ENCODE measurements around the gene HECTD1. TPM values are rescaled to one million over a fixed set of nuclear protein-coding genes. Genes with fewer than 3 reads are reported as not detected.
"Not testable (repeated sequence)": the region's sequence is repeated elsewhere in the genome, so short reads cannot be mapped to it uniquely, and the experiment has no call there.

The HECTD1 gene
- polyA plus RNA-seq, 1 donor: 94.9 TPM

DNA sequence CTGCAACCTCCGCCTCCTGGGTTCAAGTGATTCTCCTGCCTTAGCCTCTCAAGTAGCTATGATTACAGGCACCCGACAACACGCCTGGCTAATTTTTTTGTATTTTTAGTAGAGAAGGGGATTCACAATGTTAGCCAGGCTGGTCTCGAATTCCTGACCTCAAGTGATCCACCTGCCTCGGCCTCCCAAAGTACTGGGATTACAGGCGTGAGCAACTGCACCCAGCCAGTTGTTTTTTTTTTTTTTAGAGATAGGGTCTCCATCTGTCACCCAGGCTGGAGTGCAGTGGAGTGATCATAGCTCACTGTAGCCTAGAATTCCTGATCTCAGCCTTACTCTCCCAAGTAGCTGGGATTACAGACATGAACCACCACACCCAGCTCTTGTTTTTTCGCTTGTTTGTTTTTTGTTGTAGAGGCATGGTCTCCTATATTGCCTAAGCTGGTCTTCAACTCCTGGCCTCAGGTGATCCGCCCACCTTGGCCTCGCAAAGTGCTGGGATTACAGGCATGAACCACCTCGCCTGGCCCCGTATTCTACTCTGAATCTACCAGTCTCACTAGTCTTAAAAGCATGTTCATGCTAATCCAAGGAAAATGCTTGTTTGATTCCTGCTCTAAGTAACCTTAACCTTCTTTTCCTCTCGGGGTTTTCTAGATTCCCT is 149.8 kb downstream of the HECTD1 start:
- no peak for DNase-seq
- peaks cover 19% of the 10 kb centered on the region for H3K4me1 ChIP-seq (ENCODE audit: control insufficient read depth, insufficient read depth, low read length)
- H3K36me3 ChIP-seq (ENCODE audit: control insufficient read depth, insufficient read depth, low read length): no peaks in the 10 kb centered on the region
- no peak overlapping the region for H3K27ac ChIP-seq (ENCODE audit: low read length)
- H3K9me3 ChIP-seq (ENCODE audit: control insufficient read depth, low read depth, low read length): no peaks in the 10 kb centered on the region
- 100% methylated on average over 2 of the region's 12 CpGs for WGBS (ENCODE audit: insufficient coverage, low lambda C conversion rate)
- no peaks in the 10 kb centered on the region for H3K27me3 ChIP-seq (ENCODE audit: control insufficient read depth, insufficient read depth, low read length)
- H3K4me3 ChIP-seq (ENCODE audit: low read length): no peak overlapping the region

DNA sequence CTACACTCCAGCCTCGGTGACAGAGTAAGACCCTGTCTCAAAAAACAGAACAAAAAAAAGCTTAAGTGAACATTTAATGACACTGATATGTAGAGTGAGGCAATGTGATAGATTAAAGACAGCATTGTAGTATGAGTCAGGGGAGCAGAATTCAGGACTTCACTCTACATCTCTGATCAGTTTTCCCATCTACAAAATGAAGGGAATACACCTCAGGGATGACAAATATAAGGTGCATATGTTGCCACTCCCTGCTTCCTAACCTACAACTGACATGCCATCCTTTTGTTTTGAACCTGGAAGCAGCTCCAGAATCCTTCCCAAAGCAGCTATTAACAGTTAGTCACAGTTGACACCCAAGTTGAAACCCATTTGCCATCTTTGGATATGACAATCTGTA is 150.6 kb downstream of the HECTD1 start:
- Histone ChIP-seq H3K9me3 (ENCODE audit: control insufficient read depth, low read depth, low read length) (no peaks in the 10 kb centered on the region), H3K4me3 (ENCODE audit: low read length) (no peak overlapping the region), H3K4me1 (ENCODE audit: control insufficient read depth, insufficient read depth, low read length) (peaks cover 19% of the 10 kb centered on the region), H3K36me3 (ENCODE audit: control insufficient read depth, insufficient read depth, low read length) (no peaks in the 10 kb centered on the region), H3K27me3 (ENCODE audit: control insufficient read depth, insufficient read depth, low read length) (no peaks in the 10 kb centered on the region), H3K27ac (ENCODE audit: low read length) (no peak overlapping the region)
- DNase-seq: no peak
- WGBS (ENCODE audit: insufficient coverage, low lambda C conversion rate): 100% methylated on average over 1 of the region's 1 CpG

DNA sequence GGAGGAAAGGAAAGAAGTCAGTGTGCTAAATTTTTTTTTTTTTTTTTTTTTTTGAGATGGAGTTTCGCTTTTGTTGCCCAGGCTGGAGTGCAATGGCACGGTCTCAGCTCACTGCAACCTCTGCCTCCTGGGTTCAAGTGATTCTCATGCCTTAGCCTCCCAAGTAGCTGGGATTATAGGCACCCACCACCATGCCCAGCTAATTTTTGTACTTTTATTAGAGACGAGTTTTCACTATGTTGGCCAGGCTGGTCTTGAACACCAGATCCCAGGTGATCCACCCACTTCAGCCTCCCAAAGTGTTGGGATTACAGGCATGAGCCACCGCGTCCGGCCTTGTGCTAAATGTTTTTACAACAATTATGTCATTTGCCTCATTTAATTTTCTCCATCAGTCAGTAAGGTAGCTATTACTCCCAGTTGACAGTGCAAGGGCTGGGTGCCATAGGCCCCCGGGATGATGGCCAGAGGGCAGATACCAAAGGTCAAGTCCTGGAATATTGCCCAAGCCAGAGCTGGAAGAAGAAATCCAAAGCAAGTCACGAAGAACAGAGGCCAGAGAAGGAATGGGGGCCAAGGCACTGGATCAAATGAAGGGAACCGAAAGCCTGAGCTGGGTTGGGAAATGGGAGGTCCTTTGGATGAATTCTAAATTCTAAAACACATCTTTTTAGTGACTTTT is 154.5 kb downstream of the HECTD1 start:
- not testable (repeated sequence) for H3K4me1 ChIP-seq (ENCODE audit: control insufficient read depth, insufficient read depth, low read length); H3K36me3 ChIP-seq (ENCODE audit: control insufficient read depth, insufficient read depth, low read length); H3K9me3 ChIP-seq (ENCODE audit: control insufficient read depth, low read depth, low read length); H3K27me3 ChIP-seq (ENCODE audit: control insufficient read depth, insufficient read depth, low read length); H3K4me3 ChIP-seq (ENCODE audit: low read length)
- peak overlapping the region; percentile 1 for H3K27ac ChIP-seq (ENCODE audit: low read length)
- DNase-seq: peak; percentile 66 to 78
- no CpG with 5 or more reads among the region's 9 CpGs for WGBS (ENCODE audit: insufficient coverage, low lambda C conversion rate)

DNA sequence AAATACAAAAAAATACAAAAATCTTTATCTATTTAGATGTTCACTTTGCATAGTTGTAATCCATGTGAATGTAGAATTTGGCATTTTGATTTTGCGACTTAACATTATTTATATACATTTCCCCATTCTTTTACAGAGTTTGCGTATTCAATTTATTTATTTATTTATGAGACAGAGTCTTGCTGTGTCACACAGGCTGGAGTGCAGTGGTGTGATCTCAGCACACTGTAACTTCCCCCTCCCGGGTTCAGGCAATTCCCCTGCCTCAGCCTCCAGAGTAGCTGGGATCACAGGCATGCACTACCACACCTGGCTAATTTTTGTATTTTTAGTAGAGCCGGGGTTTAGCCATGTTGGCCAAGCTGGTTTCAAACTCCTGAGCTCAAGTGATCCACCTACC is 156.1 kb downstream of the HECTD1 start:
- no peak overlapping the region for H3K27ac ChIP-seq (ENCODE audit: low read length)
- H3K36me3 ChIP-seq (ENCODE audit: control insufficient read depth, insufficient read depth, low read length): no peaks in the 10 kb centered on the region
- no peaks in the 10 kb centered on the region for H3K9me3 ChIP-seq (ENCODE audit: control insufficient read depth, low read depth, low read length)
- H3K4me3 ChIP-seq (ENCODE audit: low read length): no peak overlapping the region
- WGBS (ENCODE audit: insufficient coverage, low lambda C conversion rate): 50% methylated on average over 2 of the region's 4 CpGs
- DNase-seq: no peak
- H3K27me3 ChIP-seq (ENCODE audit: control insufficient read depth, insufficient read depth, low read length): no peaks in the 10 kb centered on the region
- H3K4me1 ChIP-seq (ENCODE audit: control insufficient read depth, insufficient read depth, low read length): peaks cover 4% of the 10 kb centered on the region

DNA sequence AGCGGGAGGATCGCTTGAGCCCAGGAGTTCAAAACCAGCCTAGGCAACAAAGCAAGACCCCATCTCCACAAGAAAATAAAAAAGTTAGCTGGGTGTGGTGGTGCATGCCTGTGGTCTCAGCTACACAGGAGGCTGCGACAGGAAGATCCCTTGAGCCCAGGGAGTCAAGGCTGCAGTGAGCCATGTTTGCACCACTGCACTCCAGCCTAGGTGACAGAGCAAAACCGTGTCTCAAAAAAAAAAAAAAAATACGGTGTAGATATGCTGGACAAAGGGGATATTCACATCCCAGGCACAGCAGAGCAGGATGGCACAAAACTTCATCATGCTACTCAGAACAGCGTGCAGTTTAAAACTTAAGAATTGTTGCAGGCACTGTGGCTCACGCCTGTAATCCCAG is 156.6 kb downstream of the HECTD1 start:
- Histone ChIP-seq H3K9me3 (ENCODE audit: control insufficient read depth, low read depth, low read length) (no peaks in the 10 kb centered on the region), H3K27ac (ENCODE audit: low read length) (no peak overlapping the region), H3K4me1 (ENCODE audit: control insufficient read depth, insufficient read depth, low read length) (peaks cover 4% of the 10 kb centered on the region), H3K27me3 (ENCODE audit: control insufficient read depth, insufficient read depth, low read length) (no peaks in the 10 kb centered on the region), H3K4me3 (ENCODE audit: low read length) (no peak overlapping the region), H3K36me3 (ENCODE audit: control insufficient read depth, insufficient read depth, low read length) (no peaks in the 10 kb centered on the region)
- DNase-seq: no peak
- WGBS (ENCODE audit: insufficient coverage, low lambda C conversion rate): 100% methylated on average over 1 of the region's 7 CpGs

Other genes starting within 250 kb of the HECTD1 start
- 11.0 TPM for gene AP4S1, start 182.1 kb downstream of the HECTD1 start, polyA plus RNA-seq
- 36.6 TPM for gene STRN3, start 181.4 kb downstream of the HECTD1 start, polyA plus RNA-seq
- 23.7 TPM for gene HEATR5A, start 212.8 kb upstream of the HECTD1 start, polyA plus RNA-seq
- 15.3 TPM for gene DTD2, start 249.7 kb upstream of the HECTD1 start, polyA plus RNA-seq